Ovary (tissue), 9 donors: Measurements from ENCODE around the gene NRN1L. TPM values are rescaled to one million over a fixed set of nuclear protein-coding genes. Genes with fewer than 3 reads are reported as not detected.

Experiments
- DNase-seq, 5 donors: peaks; one replicate each; pipeline ENCODE4 v3.0.0-alpha.2; 2019 to 2020
- H3K27ac ChIP-seq, 2 donors: fragments of 200-600 bp; one replicate each; pipeline versions ENCODE4 v1.5.1 to v1.8.0; 2019 to 2022
- H3K27me3 ChIP-seq: fragments of 200-600 bp; one replicate; pipeline ENCODE4 v1.8.0; 2022
- H3K36me3 ChIP-seq: fragments of 200-600 bp; sonication (generic); one replicate; pipeline ENCODE4 v1.5.1; 2019
- H3K4me1 ChIP-seq: one replicate; pipeline ENCODE4 v1.8.1; 2013; ENCODE audit warnings: mild to moderate bottlenecking, moderate library complexity; ENCODE audit not compliant: insufficient read depth
- H3K4me3 ChIP-seq: fragments of 200-600 bp; sonication (generic); one replicate; pipeline ENCODE4 v1.5.1; 2017
- H3K9me3 ChIP-seq, 2 donors: fragments of 200-600 bp in 1 of 2; sonication (generic) in 1 of 2; one replicate each; pipeline versions ENCODE4 v1.5.1 to v1.8.1; 2013 to 2019; ENCODE audit warnings: mild to moderate bottlenecking in 1 of 2, moderate library complexity in 1 of 2
- EP300 ChIP-seq: sonication (generic); formaldehyde crosslinking; IDR thresholded peaks from one replicate; pipeline ENCODE4 v1.6.1; 2017; ENCODE audit warnings: antibody characterized with exemption
- POLR2A ChIP-seq: fragments of 450-650 bp; IDR thresholded peaks from one replicate; pipeline ENCODE4 v1.6.1; 2017; ENCODE audit warnings: antibody characterized with exemption, mild to moderate bottlenecking, moderate library complexity
- WGBS, 3 donors: extraction: QIAGEN DNeasy Blood & Tissue Kit in 1 of 3; methylation state at CpG; one replicate each; pipeline versions ENCODE4 v1.1.5 to v1.1.7; 2013 to 2017; 5-methylcytosine and 5-hydroxymethylcytosine counted together
- intact Hi-C, 4 donors: fragments of 100-400 bp; cut with DNase I; formaldehyde crosslinking; loops; one replicate each; pipeline versions ENCODE4 v1.11.0 to v1.15.1; 2022 to 2023
- polyA plus RNA-seq, 2 donors: library from polyadenylated mRNA; stranded (reverse); fragments of 200-250 nt in 1 of 2; fragments of 350-450 nt in 1 of 2; fragmentation: Illumina TruSeq in 1 of 2; extraction: RNeasy Lipid Tissue Mini Kit (QIAGEN cat#74804) in 1 of 2; gene quantifications; one replicate each; pipeline ENCODE4 v1.2.3, GENCODE V29; 2013 to 2014
- total RNA-seq, 7 donors: library from RNA; depleted of rRNA in 2 of 7; stranded (reverse); fragments of >200 nt in 2 of 7; fragmentation: NEBNext Ultra II Directional in 3 of 7; extraction: Animal tissue kit (Norgen Biotek cat#: 25700) in 3 of 7; gene quantifications; one replicate each; pipeline versions ENCODE4 v1.1.0 to v1.2.4, GENCODE V29; 2016 to 2023
- TF ChIP-seq, protein P1 (sequence below), 3 donors: fragments of 450-650 bp in 2 of 3; fragments of 200-600 bp in 1 of 3; IDR thresholded peaks; one replicate each; pipeline versions ENCODE4 v1.5.1 to v1.8.0; 2016 to 2022; ENCODE audit warnings: antibody characterized with exemption in 3 of 3, mild to moderate bottlenecking in 1 of 3
- donor health status: DM: no; HTN: no; CAD: no; lungs with moderate emphysema.
- donor health status: DM: no; HTN: no; CAD: no.
- donor health status: Bipolar disorder and iron deficiency.
- donor health status: DM: yes; HTN: yes; CAD: no.
- donor health status: DM: no; HTN: no; CAD: no.
- donor health status: DM: yes; HTN: yes; CAD: no.

Gene NRN1L
- total and polyA plus RNA-seq, 9 donors, result 0.95 to 4.7 (median 2.6) TPM; not detected in 1

DNA sequence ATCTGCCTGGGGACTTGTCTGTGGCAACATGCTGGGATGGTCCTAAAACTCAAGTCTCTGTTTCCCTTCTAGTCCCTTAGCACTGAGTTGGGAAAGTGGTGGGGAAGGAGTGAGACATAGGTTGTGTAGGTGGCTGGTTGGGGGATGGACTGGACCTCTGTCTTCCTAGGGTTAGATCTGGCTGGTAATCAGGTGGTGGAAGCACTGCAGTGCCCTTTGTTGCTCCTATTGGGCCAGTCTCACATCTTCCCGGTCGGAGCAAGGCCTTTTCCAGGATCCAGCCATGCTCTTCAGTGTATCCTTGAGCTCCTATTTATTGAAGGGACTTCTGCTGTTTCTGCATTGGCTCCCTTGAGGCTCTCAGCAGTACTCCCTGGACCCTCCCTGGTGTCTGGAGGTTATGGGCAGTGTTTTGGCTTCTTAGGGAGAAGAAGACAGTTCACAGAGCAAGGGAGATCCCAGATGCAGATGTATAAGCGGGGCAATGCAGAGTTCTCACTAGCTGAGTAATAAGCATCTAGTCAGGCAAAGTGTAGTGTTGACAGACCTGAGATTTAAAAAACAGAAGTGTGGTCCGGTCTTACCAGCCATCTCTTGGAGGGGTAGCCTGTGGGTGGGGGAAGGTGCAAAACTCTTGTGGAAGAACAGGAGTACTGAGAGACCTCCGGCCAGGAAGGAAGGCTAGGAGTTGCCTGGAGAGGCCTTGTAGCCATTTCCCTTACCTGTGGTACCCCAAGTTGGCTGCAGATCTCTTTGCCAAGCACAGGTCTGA is 39.2 kb upstream of the NRN1L start:
- H3K27me3 ChIP-seq, result no peaks in the 10 kb centered on the region
- H3K36me3 ChIP-seq, result no peaks in the 10 kb centered on the region
- H3K4me1 ChIP-seq, result peaks cover 16% of the 10 kb centered on the region
- no peak for DNase-seq
- 57 to 67% (median 60%) methylated on average over 5 of the region's 5 CpGs for WGBS, 3 donors
- H3K27ac ChIP-seq, result peak overlapping the region in 1 of 2 donors; percentile 96
- H3K4me3 ChIP-seq, result no peak overlapping the region
- intact Hi-C loops, result no loop called here
- H3K9me3 ChIP-seq, result no peaks in the 10 kb centered on the region
- TF ChIP-seq, protein P1, sequence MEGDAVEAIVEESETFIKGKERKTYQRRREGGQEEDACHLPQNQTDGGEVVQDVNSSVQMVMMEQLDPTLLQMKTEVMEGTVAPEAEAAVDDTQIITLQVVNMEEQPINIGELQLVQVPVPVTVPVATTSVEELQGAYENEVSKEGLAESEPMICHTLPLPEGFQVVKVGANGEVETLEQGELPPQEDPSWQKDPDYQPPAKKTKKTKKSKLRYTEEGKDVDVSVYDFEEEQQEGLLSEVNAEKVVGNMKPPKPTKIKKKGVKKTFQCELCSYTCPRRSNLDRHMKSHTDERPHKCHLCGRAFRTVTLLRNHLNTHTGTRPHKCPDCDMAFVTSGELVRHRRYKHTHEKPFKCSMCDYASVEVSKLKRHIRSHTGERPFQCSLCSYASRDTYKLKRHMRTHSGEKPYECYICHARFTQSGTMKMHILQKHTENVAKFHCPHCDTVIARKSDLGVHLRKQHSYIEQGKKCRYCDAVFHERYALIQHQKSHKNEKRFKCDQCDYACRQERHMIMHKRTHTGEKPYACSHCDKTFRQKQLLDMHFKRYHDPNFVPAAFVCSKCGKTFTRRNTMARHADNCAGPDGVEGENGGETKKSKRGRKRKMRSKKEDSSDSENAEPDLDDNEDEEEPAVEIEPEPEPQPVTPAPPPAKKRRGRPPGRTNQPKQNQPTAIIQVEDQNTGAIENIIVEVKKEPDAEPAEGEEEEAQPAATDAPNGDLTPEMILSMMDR (IDR thresholded peaks at IDR 0.05), result no peak
- no peak for TF ChIP-seq POLR2A
- no peak for TF ChIP-seq EP300

DNA sequence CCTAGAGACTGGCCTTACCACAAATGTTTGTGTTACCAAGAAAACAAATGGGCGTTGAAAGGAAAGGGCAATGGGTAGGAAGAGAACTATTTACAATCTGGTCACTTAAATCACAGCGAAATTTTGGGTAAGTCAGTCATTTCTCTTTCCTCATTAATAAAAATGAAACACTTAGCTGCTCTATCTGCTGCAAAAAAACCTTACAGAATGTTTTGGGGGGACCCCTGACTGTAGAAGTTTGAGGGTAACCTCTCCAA is 38.7 kb upstream of the NRN1L start:
- no peak for DNase-seq
- peak overlapping the region; percentile 93 for H3K4me3 ChIP-seq
- WGBS, 3 donors, result 11 to 21% (median 14%) methylated on average over 2 of the region's 2 CpGs
- H3K27me3 ChIP-seq, result no peaks in the 10 kb centered on the region
- peak overlapping the region; percentile 53 to 96 for H3K27ac ChIP-seq
- TF ChIP-seq POLR2A (no peak), EP300 (no peak)
- TF ChIP-seq, protein P1 (IDR thresholded peaks at IDR 0.05), result no peak
- intact Hi-C loops, result no loop called here
- H3K36me3 ChIP-seq, result no peaks in the 10 kb centered on the region
- H3K4me1 ChIP-seq, result peaks cover 16% of the 10 kb centered on the region
- H3K9me3 ChIP-seq, result no peaks in the 10 kb centered on the region

DNA sequence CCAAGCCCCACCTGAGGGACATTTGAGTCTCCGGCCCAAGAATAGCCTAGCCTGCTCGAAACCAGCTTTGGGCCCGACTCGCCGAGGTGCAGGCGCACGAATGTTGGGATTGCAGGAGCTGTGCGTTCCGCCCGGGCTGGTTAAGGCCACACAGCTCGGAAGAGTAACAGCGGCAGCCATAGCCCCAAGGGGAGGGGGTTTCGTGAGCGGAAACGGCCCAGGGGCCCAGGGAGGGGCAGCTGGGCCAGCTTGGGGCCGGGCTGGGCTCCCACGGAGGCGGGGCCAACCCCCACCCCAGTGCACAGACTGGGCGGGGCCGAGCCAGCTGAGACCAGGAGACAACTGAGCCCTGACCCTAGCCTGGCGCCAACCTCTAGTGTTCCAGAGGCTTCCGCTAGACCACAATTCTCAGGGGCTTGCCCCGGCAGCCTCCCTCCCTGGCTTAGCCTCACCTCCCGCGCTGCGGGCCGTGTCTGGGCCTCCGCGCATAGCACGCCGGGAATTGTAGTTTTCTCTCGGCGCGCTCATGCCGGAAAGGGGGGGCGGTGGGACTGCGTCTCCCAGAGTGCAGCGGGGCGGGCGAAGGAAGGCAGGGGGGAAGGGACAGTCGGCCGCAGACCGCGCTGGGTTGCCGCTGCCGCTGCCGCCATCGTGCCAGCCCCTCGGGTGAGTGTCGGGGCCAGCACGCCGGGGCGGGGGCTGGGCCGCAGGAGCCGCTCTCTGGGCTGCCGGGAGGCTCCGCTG is 38.2 kb upstream of the NRN1L start, which contains the start of gene NUTF2:
Gene NUTF2, plus strand, starts transcription at position 614 of the 744 bp plus-strand sequence. CDS start 18,198 bp downstream, outside the sequence.
- Histone ChIP-seq H3K4me1 (peaks cover 16% of the 10 kb centered on the region), H3K27me3 (no peaks in the 10 kb centered on the region), H3K9me3 (no peaks in the 10 kb centered on the region), H3K36me3 (no peaks in the 10 kb centered on the region), H3K27ac (peak within 1 kb of the TSS; percentile 53 to 96), H3K4me3 (peak within 1 kb of the TSS; percentile 93)
- peak; percentile 95 to 97 (median 96) for DNase-seq
- 0 to 1% (median 1%) methylated on average over 37 to 57 of the region's 57 CpGs for WGBS, 3 donors
- TF ChIP-seq, protein P1 (IDR thresholded peaks at IDR 0.05), result no peak
- TF ChIP-seq EP300, result no peak
- TF ChIP-seq POLR2A, result peak; percentile 56
- intact Hi-C loops, result no loop called here

DNA sequence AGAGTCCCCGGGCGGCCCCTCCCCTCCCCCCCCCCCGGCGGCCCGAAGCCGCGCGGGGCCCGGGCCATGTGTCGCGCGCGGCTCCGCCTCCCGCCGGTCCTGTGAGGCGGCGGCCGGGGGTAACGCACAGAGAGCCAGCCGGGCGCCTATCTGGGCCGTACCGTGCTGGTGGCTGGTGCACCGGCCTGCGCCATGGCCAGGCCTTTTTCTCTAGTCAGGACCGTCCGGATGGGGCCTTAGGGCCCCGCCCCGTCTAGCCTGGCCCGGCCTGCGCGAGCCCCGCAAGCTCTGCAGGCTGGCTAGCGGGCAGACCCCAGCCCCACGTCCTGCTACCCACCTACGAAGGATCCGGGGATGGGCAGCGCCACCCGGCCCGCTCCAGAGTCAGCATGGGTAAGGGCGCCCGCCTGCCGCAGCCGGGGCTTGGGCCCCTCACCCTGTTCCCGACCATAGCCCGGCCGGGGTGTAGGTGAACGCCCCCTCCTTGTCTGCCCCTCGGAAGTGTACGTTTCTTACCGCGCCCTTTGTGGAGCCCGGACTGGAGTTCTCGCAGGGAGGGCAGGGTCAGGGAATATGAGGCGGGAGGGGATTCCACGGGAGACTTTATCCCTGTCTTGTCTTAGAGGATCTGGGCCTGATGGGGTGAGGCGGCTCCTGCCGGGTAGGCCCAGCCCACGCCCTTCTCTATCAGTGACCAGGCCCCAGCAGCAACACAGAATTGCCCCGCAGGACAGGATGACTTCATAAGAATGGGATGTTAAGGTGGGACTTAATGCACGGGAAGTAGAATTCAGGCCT is 37.4 kb upstream of the NRN1L start, which contains the start of gene CENPT:
Gene CENPT, minus strand, starts transcription at position 630 of the 798 bp plus-strand sequence. CDS start 13,834 bp downstream, outside the sequence.
- WGBS, 3 donors, result 0 to 1% (median 0%) methylated on average over 39 to 62 of the region's 62 CpGs
- no peak for DNase-seq
- intact Hi-C loops, result no loop called here
- no peaks in the 10 kb centered on the region for H3K9me3 ChIP-seq
- H3K4me3 ChIP-seq, result peak within 1 kb of the TSS; percentile 93
- H3K4me1 ChIP-seq, result peaks cover 16% of the 10 kb centered on the region
- no peak for TF ChIP-seq EP300
- no peak for TF ChIP-seq POLR2A
- TF ChIP-seq, protein P1 (IDR thresholded peaks at IDR 0.05), result no peak
- no peaks in the 10 kb centered on the region for H3K36me3 ChIP-seq
- H3K27ac ChIP-seq, result peak within 1 kb of the TSS; percentile 53 to 96
- H3K27me3 ChIP-seq, result no peaks in the 10 kb centered on the region
